Right lobe of liver (tissue), 4 donors: Measurements from ENCODE around the gene GPC6.

Source experiments
- CTCF ChIP-seq, 4 donors: fragments of 200-600 bp in 3 of 4; fragments of 450-650 bp in 1 of 4; IDR thresholded peaks; one replicate each; pipeline versions ENCODE4 v1.5.1 to v1.8.0; 2016 to 2022; ENCODE audit warnings: antibody characterized with exemption in 4 of 4, mild to moderate bottlenecking in 2 of 4
- POLR2A ChIP-seq: fragments of 450-650 bp; IDR thresholded peaks from one replicate; pipeline ENCODE4 v1.6.1; 2017; ENCODE audit warnings: antibody characterized with exemption, mild to moderate bottlenecking
- donor health status: DM: no; HTN: no; CAD: no.
- donor health status: DM: no; HTN: no; CAD: no.
- donor health status: DM: no; HTN: yes; CAD: no.

DNA sequence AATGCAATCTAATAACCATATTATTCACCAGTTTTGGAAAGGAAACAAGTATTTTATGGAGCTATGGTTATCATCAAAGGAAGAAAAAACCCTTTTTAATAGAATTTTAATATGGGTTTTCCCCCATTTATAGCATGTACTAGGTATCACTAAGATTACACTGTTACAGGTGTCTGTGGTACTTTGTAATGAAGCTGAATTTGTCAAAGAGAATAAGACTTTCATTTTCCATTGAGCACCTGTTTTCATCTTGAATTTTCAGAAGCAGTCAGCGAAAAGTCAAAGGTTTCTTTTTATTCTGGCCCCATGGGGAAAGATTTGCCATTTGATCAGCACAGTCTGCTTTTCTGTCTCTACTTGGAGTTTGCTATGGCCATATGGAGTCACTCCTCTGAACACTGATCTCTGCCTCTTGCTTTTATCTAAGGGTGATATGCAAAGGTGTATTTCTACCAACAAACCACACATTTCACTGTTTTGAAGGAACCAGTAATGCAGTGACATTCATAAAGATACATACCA is 662.9 kb downstream of the GPC6 start:
- TF ChIP-seq POLR2A, result no peak
- TF ChIP-seq CTCF (IDR thresholded peaks at IDR 0.05), result no peak
